Testis (tissue), 2 donors: Measurements from ENCODE around the gene NEK8.

ENCODE experiments used
- POLR2A ChIP-seq: fragments of 450-650 bp; IDR thresholded peaks from one replicate; pipeline ENCODE4 v1.6.1; 2017; ENCODE audit warnings: antibody characterized with exemption, mild to moderate bottlenecking, moderate library complexity
- TF ChIP-seq, protein P1 (sequence below), 3 experiments: fragments of 450-650 bp in 2 of 3; fragments of 200-600 bp in 1 of 3; sonication (generic) in 1 of 3; IDR thresholded peaks; one replicate each; pipeline ENCODE4 v1.5.1; 2016 to 2019; ENCODE audit warnings: antibody characterized with exemption in 3 of 3, mild to moderate bottlenecking in 2 of 3, moderate library complexity in 1 of 3

DNA sequence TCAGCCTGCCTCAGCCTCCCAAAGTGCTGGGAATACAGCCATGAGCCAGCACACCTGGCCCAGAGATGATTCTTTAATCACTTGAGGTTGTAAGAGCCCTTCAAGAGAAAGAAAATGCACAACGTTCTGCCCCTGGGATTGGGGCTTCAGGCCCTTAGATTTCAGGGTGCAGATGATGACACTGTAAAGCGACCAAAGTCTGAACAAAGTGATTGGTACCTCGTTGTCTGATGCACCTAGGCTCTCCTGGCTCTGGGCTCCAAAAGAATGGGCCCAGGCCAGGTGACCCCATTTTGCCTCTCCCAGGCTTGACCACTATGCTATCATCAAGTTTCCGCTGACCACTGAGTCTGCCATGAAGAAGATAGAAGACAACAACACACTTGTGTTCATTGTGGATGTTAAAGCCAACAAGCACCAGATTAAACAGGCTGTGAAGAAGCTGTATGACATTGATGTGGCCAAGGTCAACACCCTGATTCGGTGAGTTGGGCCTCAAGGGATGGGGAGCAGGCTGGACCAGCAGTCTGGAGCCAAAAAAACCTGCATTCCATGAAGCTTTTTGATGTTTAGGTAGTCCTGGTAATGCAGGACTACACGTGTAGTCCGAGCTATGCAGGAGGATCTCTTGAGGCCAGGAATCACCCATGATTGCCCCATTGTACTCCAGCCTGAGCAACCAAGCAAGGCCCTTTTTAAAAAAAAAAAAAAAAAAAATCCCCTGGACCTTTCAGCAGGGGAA lies 6.0 kb upstream of the NEK8 start:
- TF ChIP-seq, protein P1, sequence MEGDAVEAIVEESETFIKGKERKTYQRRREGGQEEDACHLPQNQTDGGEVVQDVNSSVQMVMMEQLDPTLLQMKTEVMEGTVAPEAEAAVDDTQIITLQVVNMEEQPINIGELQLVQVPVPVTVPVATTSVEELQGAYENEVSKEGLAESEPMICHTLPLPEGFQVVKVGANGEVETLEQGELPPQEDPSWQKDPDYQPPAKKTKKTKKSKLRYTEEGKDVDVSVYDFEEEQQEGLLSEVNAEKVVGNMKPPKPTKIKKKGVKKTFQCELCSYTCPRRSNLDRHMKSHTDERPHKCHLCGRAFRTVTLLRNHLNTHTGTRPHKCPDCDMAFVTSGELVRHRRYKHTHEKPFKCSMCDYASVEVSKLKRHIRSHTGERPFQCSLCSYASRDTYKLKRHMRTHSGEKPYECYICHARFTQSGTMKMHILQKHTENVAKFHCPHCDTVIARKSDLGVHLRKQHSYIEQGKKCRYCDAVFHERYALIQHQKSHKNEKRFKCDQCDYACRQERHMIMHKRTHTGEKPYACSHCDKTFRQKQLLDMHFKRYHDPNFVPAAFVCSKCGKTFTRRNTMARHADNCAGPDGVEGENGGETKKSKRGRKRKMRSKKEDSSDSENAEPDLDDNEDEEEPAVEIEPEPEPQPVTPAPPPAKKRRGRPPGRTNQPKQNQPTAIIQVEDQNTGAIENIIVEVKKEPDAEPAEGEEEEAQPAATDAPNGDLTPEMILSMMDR (IDR thresholded peaks at IDR 0.05): no peak
- TF ChIP-seq POLR2A: no peak
